Spleen (tissue), 11 donors: ENCODE data around the gene MME. TPM values are rescaled to one million over a fixed set of nuclear protein-coding genes. Genes with fewer than 3 reads are reported as not detected.

Experiments used
- DNase-seq: peaks from one replicate; pipeline ENCODE4 v3.0.0-alpha.2; 2020
- H3K27ac ChIP-seq, 8 donors: fragments of 200-600 bp; sonication (generic) in 7 of 8; 1 replicate in 4 of 8; 2 replicates in 4 of 8; pipeline versions ENCODE4 v1.5.0 to v1.8.0; 2016 to 2021; ENCODE audit warnings: inconsistent platforms in 4 of 8, mild to moderate bottlenecking in 4 of 8, moderate library complexity in 1 of 8
- H3K27me3 ChIP-seq, 7 donors: fragments of 200-600 bp; sonication (generic) in 6 of 7; replicated peaks in 1 of 7; 1 replicate in 4 of 7; 2 replicates in 3 of 7; pipeline versions ENCODE4 v1.5.0 to v1.8.0; 2016 to 2021; ENCODE audit warnings: inconsistent platforms in 3 of 7, mild to moderate bottlenecking in 1 of 7
- H3K36me3 ChIP-seq, 6 donors: fragments of 200-600 bp; sonication (generic) in 5 of 6; 1 replicate in 4 of 6; 2 replicates in 2 of 6; pipeline versions ENCODE4 v1.5.0 to v1.8.0; 2016 to 2021; ENCODE audit warnings: inconsistent platforms in 2 of 6
- H3K4me1 ChIP-seq, 6 donors: fragments of 200-600 bp; sonication (generic) in 5 of 6; 1 replicate in 3 of 6; 2 replicates in 3 of 6; pipeline versions ENCODE4 v1.5.0 to v1.8.0; 2016 to 2021; ENCODE audit warnings: inconsistent platforms in 3 of 6
- H3K4me3 ChIP-seq, 8 donors: fragments of 200-600 bp; sonication (generic) in 7 of 8; 1 replicate in 4 of 8; 2 replicates in 4 of 8; pipeline versions ENCODE4 v1.5.0 to v1.8.0; 2016 to 2021; ENCODE audit warnings: inconsistent platforms in 4 of 8, mild to moderate bottlenecking in 4 of 8, moderate library complexity in 2 of 8
- H3K9me3 ChIP-seq, 8 donors: fragments of 200-600 bp; sonication (generic) in 7 of 8; 1 replicate in 4 of 8; 2 replicates in 4 of 8; pipeline versions ENCODE4 v1.5.0 to v1.8.0; 2016 to 2021; ENCODE audit warnings: inconsistent platforms in 4 of 8
- POLR2A ChIP-seq, 3 donors: fragments of 450-650 bp; IDR thresholded peaks; one replicate each; pipeline ENCODE4 v1.5.1; 2017; ENCODE audit warnings: antibody characterized with exemption in 3 of 3, mild to moderate bottlenecking in 1 of 3
- POLR2AphosphoS5 ChIP-seq, 3 donors: sonication (generic); formaldehyde crosslinking; IDR thresholded peaks; one replicate each; pipeline ENCODE4 v1.5.1; 2017; ENCODE audit warnings: antibody characterized with exemption in 3 of 3
- WGBS, 5 donors: extraction: QIAGEN DNeasy Blood & Tissue Kit in 3 of 5; methylation state at CpG; one replicate each; pipeline versions ENCODE4 v1.1.5 to v1.1.7; 2013 to 2018; 5-methylcytosine and 5-hydroxymethylcytosine counted together
- intact Hi-C: fragments of 100-400 bp; cut with DNase I; formaldehyde crosslinking; loops from one replicate; pipeline ENCODE4 v1.15.0; 2023; ENCODE audit warnings: low total_unique reads
- polyA plus RNA-seq, 3 donors: library from polyadenylated mRNA; stranded (reverse); fragments of 200-250 nt; gene quantifications; one replicate each; pipeline ENCODE4 v1.2.1, GENCODE V29; 2013
- total RNA-seq, 7 donors: library from RNA; depleted of rRNA in 3 of 7; stranded (reverse); fragments of >200 nt in 3 of 7; fragmentation: NEBNext Ultra II Directional in 4 of 7; extraction: Animal tissue kit (Norgen Biotek cat#: 25700) in 4 of 7; gene quantifications; one replicate each; pipeline versions ENCODE4 v1.1.0 to v1.2.1, GENCODE V29; 2016 to 2021
- TF ChIP-seq, protein P1 (sequence below), 11 experiments: fragments of 200-600 bp in 7 of 11; fragments of 450-650 bp in 4 of 11; sonication (generic) in 4 of 11; IDR thresholded peaks in 8 of 11; conservative IDR thresholded peaks in 3 of 11; 1 replicate in 7 of 11; 2 replicates in 4 of 11; pipeline versions ENCODE4 v1.4.0 to v1.8.0; 2016 to 2021; ENCODE audit warnings: antibody characterized with exemption in 11 of 11, inconsistent platforms in 4 of 11, mild to moderate bottlenecking in 1 of 11
- donor health status: healthy with polysubstance abuse.
- donor health status: DM: no; HTN: no; CAD: no; lungs with moderate emphysema.
- donor health status: DM: no; HTN: no; CAD: no.
- donor health status: Bipolar disorder and iron deficiency.
- donor health status: healthy.
- donor health status: DM: no; HTN: no; CAD: no.
- donor health status: DM: yes; HTN: yes; CAD: no.

Gene MME
- total and polyA plus RNA-seq, 10 donors: 0.50 to 43.2 (median 13.2) TPM

DNA sequence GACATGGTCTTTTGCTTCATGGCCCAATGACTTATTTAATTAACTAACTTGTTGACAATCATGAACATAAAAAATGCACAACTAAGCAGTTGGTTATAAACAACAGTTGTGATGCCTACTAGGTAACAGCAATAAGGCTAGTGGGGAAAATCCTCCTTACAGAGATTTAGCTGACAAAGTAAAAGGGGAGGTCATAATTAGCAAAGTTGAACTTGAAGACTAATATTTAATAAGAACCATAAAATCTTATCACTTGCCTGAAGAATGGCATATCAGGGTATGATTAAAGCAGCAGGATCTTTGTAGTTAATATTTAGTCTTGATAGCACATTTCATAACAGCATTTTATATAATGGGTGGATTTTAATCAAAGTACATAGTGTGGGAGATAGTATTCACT lies 84.2 kb downstream of the MME start:
- TF ChIP-seq POLR2A (IDR thresholded peaks at IDR 0.05) (no peak), POLR2AphosphoS5 (IDR thresholded peaks at IDR 0.05) (no peak)
- TF ChIP-seq, protein P1, sequence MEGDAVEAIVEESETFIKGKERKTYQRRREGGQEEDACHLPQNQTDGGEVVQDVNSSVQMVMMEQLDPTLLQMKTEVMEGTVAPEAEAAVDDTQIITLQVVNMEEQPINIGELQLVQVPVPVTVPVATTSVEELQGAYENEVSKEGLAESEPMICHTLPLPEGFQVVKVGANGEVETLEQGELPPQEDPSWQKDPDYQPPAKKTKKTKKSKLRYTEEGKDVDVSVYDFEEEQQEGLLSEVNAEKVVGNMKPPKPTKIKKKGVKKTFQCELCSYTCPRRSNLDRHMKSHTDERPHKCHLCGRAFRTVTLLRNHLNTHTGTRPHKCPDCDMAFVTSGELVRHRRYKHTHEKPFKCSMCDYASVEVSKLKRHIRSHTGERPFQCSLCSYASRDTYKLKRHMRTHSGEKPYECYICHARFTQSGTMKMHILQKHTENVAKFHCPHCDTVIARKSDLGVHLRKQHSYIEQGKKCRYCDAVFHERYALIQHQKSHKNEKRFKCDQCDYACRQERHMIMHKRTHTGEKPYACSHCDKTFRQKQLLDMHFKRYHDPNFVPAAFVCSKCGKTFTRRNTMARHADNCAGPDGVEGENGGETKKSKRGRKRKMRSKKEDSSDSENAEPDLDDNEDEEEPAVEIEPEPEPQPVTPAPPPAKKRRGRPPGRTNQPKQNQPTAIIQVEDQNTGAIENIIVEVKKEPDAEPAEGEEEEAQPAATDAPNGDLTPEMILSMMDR (IDR thresholded peaks at IDR 0.05 in 8 of 11, conservative IDR thresholded peaks at IDR 0.05 in 3 of 11): no peak
- Histone ChIP-seq H3K4me1 (no peaks in the 10 kb centered on the region), H3K9me3 (no peaks in the 10 kb centered on the region), H3K4me3 (no peak overlapping the region), H3K36me3 (peaks cover 0 to 27% (median 0%) of the 10 kb centered on the region in 6 donors), H3K27me3 (no peaks in the 10 kb centered on the region), H3K27ac (no peak overlapping the region)
- intact Hi-C loops: no loop called here
- DNase-seq: no peak

DNA sequence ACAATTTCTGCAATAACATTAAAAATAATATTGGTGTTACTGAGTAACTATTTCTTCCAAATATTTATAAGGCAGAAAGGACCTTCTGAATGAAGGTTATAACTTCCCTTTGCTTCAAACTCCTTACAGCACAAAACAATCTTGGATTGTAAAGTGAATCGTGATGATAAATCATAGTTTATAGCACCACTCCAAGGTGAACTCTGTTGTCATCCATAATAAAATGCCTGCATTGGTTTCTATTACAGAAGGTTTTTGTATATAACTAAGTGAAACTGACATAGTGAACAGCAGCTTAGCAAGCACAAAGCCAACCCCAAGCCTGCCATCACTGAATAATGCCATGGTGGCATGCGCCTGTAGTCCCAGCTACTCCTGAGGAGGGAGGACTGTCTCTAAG lies 86.3 kb downstream of the MME start:
- WGBS, 5 donors: 92 to 100% (median 96%) methylated on average over 2 of the region's 2 CpGs
- peaks cover 0 to 42% (median 0%) of the 10 kb centered on the region in 6 donors for H3K36me3 ChIP-seq

DNA sequence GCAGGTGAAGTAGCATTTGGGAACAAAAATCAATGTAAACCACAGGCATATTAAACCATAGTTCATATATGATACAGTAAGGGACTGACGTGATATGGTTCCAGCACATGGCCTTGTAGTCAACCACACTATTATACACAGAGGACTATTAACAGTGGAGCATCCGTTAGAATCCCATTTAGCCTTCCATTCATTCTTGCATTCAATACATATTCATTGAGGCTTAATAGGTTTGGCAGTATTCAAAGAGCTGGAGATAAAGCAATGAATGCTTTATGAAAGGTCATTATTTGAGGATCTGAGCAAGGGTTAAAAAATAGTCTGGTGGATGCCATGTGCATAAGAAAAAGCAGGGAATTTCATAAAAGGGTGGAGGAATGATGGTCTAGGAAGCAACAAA lies 89.1 kb downstream of the MME start:
- no peak for DNase-seq
- TF ChIP-seq, protein P1 (IDR thresholded peaks at IDR 0.05 in 8 of 11, conservative IDR thresholded peaks at IDR 0.05 in 3 of 11): no peak
- TF ChIP-seq POLR2AphosphoS5 (IDR thresholded peaks at IDR 0.05) (no peak), POLR2A (IDR thresholded peaks at IDR 0.05) (no peak)
- H3K9me3 ChIP-seq: no peaks in the 10 kb centered on the region
- peaks cover 0 to 54% (median 0%) of the 10 kb centered on the region in 6 donors for H3K36me3 ChIP-seq
- no peaks in the 10 kb centered on the region for H3K4me1 ChIP-seq
- H3K27ac ChIP-seq: no peak overlapping the region
- no peaks in the 10 kb centered on the region for H3K27me3 ChIP-seq
- intact Hi-C loops: no loop called here
- 84 to 94% (median 93%) methylated on average over 2 of the region's 2 CpGs for WGBS, 5 donors
- no peak overlapping the region for H3K4me3 ChIP-seq

More for the DNA sequence above, 86.3 kb downstream of the MME start:
- Histone ChIP-seq H3K4me3 (no peak overlapping the region), H3K27me3 (no peaks in the 10 kb centered on the region), H3K9me3 (no peaks in the 10 kb centered on the region), H3K27ac (no peak overlapping the region), H3K4me1 (no peaks in the 10 kb centered on the region)
- no peak for TF ChIP-seq POLR2AphosphoS5 (IDR thresholded peaks at IDR 0.05)
- no peak for TF ChIP-seq POLR2A (IDR thresholded peaks at IDR 0.05)
- TF ChIP-seq, protein P1 (IDR thresholded peaks at IDR 0.05 in 8 of 11, conservative IDR thresholded peaks at IDR 0.05 in 3 of 11): no peak
- no peak for DNase-seq
- intact Hi-C loops: no loop called here

- no peak for TF ChIP-seq POLR2A (IDR thresholded peaks at IDR 0.05)
- no peak for TF ChIP-seq POLR2AphosphoS5 (IDR thresholded peaks at IDR 0.05)
- TF ChIP-seq, protein P1 (IDR thresholded peaks at IDR 0.05 in 8 of 11, conservative IDR thresholded peaks at IDR 0.05 in 3 of 11): no peak
- Histone ChIP-seq H3K27ac (no peak overlapping the region), H3K4me1 (no peaks in the 10 kb centered on the region), H3K4me3 (no peak overlapping the region), H3K9me3 (no peaks in the 10 kb centered on the region), H3K36me3 (peaks cover 0 to 33% (median 0%) of the 10 kb centered on the region in 6 donors), H3K27me3 (no peaks in the 10 kb centered on the region)
- 84 to 98% (median 96%) methylated on average over 1 of the region's 1 CpG for WGBS, 5 donors
- intact Hi-C loops: no loop called here
- no peak for DNase-seq
Observed at GRCh38 chr3:155173771-155174170, 93.7 kb downstream of the MME start.
